NB4 (cell line): ENCODE measurements around the gene PC.

ENCODE experiments used
- DNase-seq: peaks from one replicate; pipeline ENCODE4 v3.0.0; 2010; ENCODE audit warnings: low read depth
- H3K4me3 ChIP-seq: one replicate; pipeline ENCODE4 v1.5.1; 2011; ENCODE audit warnings: mild to moderate bottlenecking, low read depth, low read length, moderate library complexity
- CTCF ChIP-seq: IDR thresholded peaks from one replicate; pipeline ENCODE4 v1.5.1; 2012; ENCODE audit warnings: low read depth, low read length
- MAX ChIP-seq: IDR thresholded peaks from 2 replicates; pipeline ENCODE4 v1.6.1; 2011; ENCODE audit warnings: low read depth, low read length
- MYC ChIP-seq: IDR thresholded peaks from 2 replicates; pipeline ENCODE4 v1.6.1; 2011; ENCODE audit warnings: low read depth, low read length
- POLR2A ChIP-seq: IDR thresholded peaks from 2 replicates; pipeline ENCODE4 v1.6.1; 2011; ENCODE audit warnings: mild to moderate bottlenecking; ENCODE audit not compliant: insufficient read length; ENCODE audit errors: extremely low read depth

PC gene

GRCh38 chr11:66863428-66864125, 94.6 kb downstream of the PC start:
- TF ChIP-seq POLR2A (no peak), MAX (no peak), MYC (no peak), CTCF (no peak)
- no peak for DNase-seq
- H3K4me3 ChIP-seq: no peak overlapping the region

- TF ChIP-seq CTCF (no peak), POLR2A (no peak), MAX (no peak), MYC (no peak)
- H3K4me3 ChIP-seq: no peak overlapping the region
- DNase-seq: no peak
Observed at GRCh38 chr11:66862559-66863037, 95.6 kb downstream of the PC start.

- H3K4me3 ChIP-seq: no peak overlapping the region
- no peak for TF ChIP-seq CTCF
- TF ChIP-seq MAX: no peak
- no peak for TF ChIP-seq MYC
- TF ChIP-seq POLR2A: no peak
- DNase-seq: no peak
Observed at GRCh38 chr11:66861774-66862558, 96.2 kb downstream of the PC start.

- DNase-seq: no peak
- no peak overlapping the region for H3K4me3 ChIP-seq
- TF ChIP-seq POLR2A: no peak
- no peak for TF ChIP-seq MYC
- no peak for TF ChIP-seq MAX
- TF ChIP-seq CTCF: no peak
Observed at GRCh38 chr11:66861038-66861773, 97.0 kb downstream of the PC start.

GRCh38 chr11:66860449-66860831, 97.7 kb downstream of the PC start:
- TF ChIP-seq MAX (no peak), MYC (no peak), CTCF (no peak), POLR2A (no peak)
- DNase-seq: no peak
- H3K4me3 ChIP-seq: no peak overlapping the region
